Cardiac muscle cell (in vitro differentiated cells and primary cell): ENCODE data around the gene RBM15B. TPM values are rescaled to one million over a fixed set of nuclear protein-coding genes. Genes with fewer than 3 reads are reported as not detected.

Experiments
- DNase-seq, 2 donors: peaks; one replicate each; pipeline versions ENCODE4 v3.0.0 to v3.0.0-alpha.2; 2010 to 2017; ENCODE audit warnings: low read depth in 1 of 2, low spot score in 1 of 2
- H3K27ac ChIP-seq: fragments of 200-600 bp; sonication (generic); 2 replicates; pipeline ENCODE4 v1.5.1; 2016
- H3K27me3 ChIP-seq: fragments of 200-600 bp; sonication (generic); 2 replicates; pipeline ENCODE4 v1.6.0; 2016; ENCODE audit warnings: control low read depth
- H3K36me3 ChIP-seq: fragments of 200-600 bp; sonication (generic); 2 replicates; pipeline ENCODE4 v1.5.1; 2016; ENCODE audit warnings: control low read depth
- H3K4me1 ChIP-seq: fragments of 200-600 bp; sonication (generic); 2 replicates; pipeline ENCODE4 v1.8.1; 2017; ENCODE audit warnings: low read depth, mild to moderate bottlenecking, mixed run types
- H3K4me3 ChIP-seq: fragments of 200-600 bp; sonication (generic); 2 replicates; pipeline ENCODE4 v1.5.1; 2016; ENCODE audit warnings: mild to moderate bottlenecking
- H3K9me3 ChIP-seq: fragments of 200-600 bp; sonication (generic); 2 replicates; pipeline ENCODE4 v1.5.1; 2017; ENCODE audit warnings: low read depth, mild to moderate bottlenecking, control low read depth
- polyA plus RNA-seq: library from polyadenylated mRNA; unstranded; fragments of >200 nt; fragmentation: Nextera tagmentation; extraction: Ambion mirVana; gene quantifications from 2 replicates; pipeline ENCODE4 v1.2.1, GENCODE V29; 2016
- total RNA-seq: library from RNA; depleted of rRNA; stranded (reverse); fragments of >200 nt; gene quantifications from 2 replicates; pipeline ENCODE4 v1.2.3, GENCODE V29; 2016
- TF ChIP-seq, protein P1 (sequence below): IDR thresholded peaks from 2 replicates; pipeline ENCODE4 v1.5.1; 2012; ENCODE audit warnings: low read depth, mild to moderate bottlenecking, low read length

The RBM15B gene
- total and polyA plus RNA-seq, 2 experiments from 2014 or later = 37.9 to 55.8 TPM

DNA sequence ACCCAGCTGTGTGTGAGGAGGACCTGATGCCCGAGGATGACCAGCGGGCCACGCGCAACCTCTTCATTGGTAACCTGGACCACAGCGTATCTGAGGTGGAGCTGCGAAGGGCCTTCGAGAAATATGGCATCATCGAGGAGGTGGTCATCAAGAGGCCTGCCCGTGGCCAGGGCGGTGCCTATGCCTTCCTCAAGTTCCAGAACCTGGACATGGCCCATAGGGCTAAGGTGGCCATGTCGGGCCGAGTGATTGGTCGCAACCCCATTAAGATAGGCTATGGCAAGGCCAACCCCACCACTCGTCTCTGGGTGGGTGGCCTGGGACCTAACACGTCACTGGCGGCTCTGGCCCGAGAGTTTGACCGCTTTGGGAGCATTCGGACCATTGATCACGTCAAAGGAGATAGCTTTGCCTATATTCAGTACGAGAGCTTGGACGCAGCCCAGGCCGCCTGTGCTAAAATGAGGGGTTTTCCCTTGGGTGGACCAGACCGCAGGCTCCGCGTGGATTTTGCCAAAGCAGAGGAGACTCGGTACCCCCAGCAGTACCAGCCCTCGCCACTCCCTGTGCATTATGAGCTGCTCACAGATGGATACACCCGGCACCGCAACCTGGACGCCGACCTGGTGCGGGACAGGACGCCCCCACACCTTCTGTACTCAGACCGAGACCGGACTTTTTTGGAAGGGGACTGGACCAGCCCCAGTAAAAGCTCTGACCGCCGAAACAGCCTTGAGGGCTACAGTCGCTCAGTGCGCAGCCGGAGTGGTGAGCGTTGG is 1.5 kb downstream of the RBM15B start:
- Histone ChIP-seq H3K4me1 (peaks cover 15% of the 10 kb centered on the region), H3K27me3 (no peaks in the 10 kb centered on the region), H3K9me3 (no peaks in the 10 kb centered on the region), H3K27ac (peak overlapping the region; percentile 98), H3K36me3 (peaks cover 36% of the 10 kb centered on the region), H3K4me3 (peak overlapping the region; percentile 77)
- DNase-seq = no peak
- TF ChIP-seq, protein P1, sequence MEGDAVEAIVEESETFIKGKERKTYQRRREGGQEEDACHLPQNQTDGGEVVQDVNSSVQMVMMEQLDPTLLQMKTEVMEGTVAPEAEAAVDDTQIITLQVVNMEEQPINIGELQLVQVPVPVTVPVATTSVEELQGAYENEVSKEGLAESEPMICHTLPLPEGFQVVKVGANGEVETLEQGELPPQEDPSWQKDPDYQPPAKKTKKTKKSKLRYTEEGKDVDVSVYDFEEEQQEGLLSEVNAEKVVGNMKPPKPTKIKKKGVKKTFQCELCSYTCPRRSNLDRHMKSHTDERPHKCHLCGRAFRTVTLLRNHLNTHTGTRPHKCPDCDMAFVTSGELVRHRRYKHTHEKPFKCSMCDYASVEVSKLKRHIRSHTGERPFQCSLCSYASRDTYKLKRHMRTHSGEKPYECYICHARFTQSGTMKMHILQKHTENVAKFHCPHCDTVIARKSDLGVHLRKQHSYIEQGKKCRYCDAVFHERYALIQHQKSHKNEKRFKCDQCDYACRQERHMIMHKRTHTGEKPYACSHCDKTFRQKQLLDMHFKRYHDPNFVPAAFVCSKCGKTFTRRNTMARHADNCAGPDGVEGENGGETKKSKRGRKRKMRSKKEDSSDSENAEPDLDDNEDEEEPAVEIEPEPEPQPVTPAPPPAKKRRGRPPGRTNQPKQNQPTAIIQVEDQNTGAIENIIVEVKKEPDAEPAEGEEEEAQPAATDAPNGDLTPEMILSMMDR = no peak

DNA sequence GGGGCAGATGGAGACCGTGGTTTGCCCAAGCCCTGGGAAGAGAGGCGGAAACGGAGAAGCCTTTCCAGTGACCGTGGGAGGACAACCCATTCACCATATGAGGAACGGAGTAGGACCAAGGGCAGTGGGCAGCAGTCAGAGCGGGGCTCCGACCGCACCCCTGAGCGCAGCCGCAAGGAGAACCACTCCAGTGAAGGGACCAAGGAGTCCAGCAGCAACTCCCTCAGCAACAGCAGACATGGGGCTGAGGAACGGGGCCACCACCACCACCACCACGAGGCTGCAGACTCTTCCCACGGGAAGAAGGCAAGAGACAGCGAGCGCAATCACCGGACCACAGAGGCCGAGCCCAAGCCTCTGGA is 2.0 kb downstream of the RBM15B start:
- TF ChIP-seq, protein P1 = no peak

DNA sequence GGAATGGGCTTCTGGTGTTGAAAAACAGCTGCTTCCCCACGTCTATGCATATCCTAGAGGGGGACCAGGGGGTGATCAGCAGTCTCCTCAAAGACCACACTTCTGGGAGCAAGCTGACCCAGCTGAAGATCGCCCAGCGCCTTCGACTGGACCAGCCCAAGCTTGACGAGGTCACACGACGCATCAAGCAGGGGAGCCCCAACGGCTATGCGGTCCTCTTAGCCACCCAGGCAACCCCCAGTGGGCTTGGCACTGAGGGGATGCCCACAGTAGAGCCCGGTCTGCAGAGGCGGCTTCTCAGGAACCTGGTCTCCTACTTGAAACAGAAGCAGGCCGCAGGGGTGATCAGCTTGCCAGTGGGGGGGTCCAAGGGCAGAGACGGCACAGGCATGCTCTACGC is 2.5 kb downstream of the RBM15B start:
- Histone ChIP-seq H3K4me3 (no peak overlapping the region), H3K36me3 (peaks cover 41% of the 10 kb centered on the region), H3K4me1 (peaks cover 15% of the 10 kb centered on the region), H3K27me3 (no peaks in the 10 kb centered on the region), H3K9me3 (no peaks in the 10 kb centered on the region), H3K27ac (no peak overlapping the region)
- DNase-seq = no peak
- TF ChIP-seq, protein P1 = no peak

More for the DNA sequence above, 2.0 kb downstream of the RBM15B start:
- peaks cover 15% of the 10 kb centered on the region for H3K4me1 ChIP-seq
- H3K27me3 ChIP-seq = no peaks in the 10 kb centered on the region
- H3K9me3 ChIP-seq = no peaks in the 10 kb centered on the region
- no peak overlapping the region for H3K27ac ChIP-seq
- H3K36me3 ChIP-seq = peaks cover 36% of the 10 kb centered on the region
- DNase-seq = no peak
- no peak overlapping the region for H3K4me3 ChIP-seq

DNA sequence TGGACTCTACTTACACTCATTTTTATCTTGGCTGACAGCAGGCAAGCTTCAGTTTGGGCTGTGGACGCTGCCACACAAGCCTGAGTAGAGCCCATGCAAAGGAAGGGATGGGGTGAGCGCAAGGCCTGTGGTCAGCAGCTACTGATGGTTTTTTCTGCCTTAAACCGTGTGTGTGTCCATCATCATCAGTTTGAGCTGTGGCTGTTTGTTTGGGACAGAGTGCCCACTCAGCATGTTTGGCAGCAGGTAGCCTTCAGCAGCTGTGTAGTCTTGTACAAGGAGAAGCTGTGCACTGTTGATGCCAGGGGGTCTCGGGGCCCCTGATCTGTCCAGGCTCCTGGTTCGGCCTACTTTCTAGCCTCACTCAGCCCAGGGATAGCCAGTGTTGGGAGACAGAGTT is 3.5 kb downstream of the RBM15B start:
- Histone ChIP-seq H3K9me3 (no peaks in the 10 kb centered on the region), H3K27me3 (no peaks in the 10 kb centered on the region), H3K36me3 (peaks cover 38% of the 10 kb centered on the region), H3K4me3 (no peak overlapping the region), H3K4me1 (peaks cover 15% of the 10 kb centered on the region), H3K27ac (no peak overlapping the region)
- TF ChIP-seq, protein P1 = no peak
- DNase-seq = no peak

DNA sequence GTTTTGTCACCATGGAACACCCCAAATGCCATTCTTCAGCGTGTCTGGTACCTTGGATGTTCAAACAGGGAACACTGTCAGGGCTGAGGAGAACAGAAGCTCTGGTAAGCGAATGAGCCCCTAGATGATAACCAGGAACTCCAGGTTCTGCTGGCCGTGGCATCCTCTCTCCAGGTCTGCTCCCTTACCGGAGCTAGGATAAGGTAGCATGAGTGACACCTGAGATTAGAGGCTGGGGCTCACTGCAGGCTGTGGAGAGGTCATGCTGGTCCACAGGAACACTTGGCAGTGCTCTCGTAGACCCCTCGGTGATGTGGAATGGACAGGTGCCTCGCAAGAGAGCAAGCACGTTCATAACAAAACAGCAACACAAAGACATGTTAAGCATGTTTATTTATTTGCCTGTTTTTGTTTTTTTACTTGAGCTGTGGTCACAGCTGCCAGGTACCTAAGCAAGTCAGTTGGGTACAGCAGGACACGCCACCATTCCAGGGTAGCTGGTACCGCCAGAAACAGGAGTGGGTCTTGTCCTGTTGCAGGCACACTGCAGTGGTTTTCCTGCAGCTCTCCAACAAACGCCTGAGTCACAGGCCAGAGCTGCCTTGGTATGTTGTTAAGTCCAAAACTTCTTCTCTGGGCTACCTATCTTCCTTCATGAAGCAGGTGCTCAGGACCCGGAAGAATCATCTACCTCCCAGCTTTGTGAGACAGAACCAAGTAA is 4.6 kb downstream of the RBM15B start:
- Histone ChIP-seq H3K4me3 (no peak overlapping the region), H3K36me3 (peaks cover 41% of the 10 kb centered on the region), H3K27ac (peak overlapping the region; percentile 69), H3K27me3 (no peaks in the 10 kb centered on the region), H3K4me1 (peaks cover 15% of the 10 kb centered on the region), H3K9me3 (no peaks in the 10 kb centered on the region)
- DNase-seq = no peak
- TF ChIP-seq, protein P1 = no peak
